SKM-1 treated with dmso at 0.1 percent for 144 hours (cell line): Measurements from ENCODE around the gene TUBB4A.
"Not testable (repeated sequence)": the region's sequence is repeated elsewhere in the genome, so short reads cannot be mapped to it uniquely, and the experiment has no call there.

ENCODE experiments used
- DNase-seq: peaks from one replicate; lab custom pipeline; 2025; ENCODE audit not compliant: unreplicated experiment; lab: John Stamatoyannopoulos, UW

TUBB4A gene

GRCh38 chr19:6527893-6528543 lies 25.9 kb upstream of the TUBB4A start:
- no peak for DNase-seq

DNA sequence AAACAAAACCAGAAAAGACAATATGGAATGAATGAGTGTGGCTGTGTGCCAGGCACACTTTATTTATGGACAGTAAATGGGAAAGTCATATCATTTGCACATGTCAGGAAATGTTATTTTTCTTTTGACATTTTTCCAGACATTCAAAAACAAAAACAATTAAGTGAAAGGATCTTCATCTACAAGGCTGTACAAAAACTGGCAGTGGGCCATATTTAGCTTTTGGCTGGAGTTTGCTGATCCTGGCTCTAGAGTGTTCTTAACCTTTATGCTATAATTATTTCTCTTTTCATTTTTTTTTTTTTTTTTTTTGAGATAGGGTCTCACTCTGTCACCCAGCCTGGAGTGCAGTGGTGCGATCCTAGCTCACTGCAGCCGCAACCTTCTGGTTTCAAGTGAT lies 22.2 kb upstream of the TUBB4A start:
- DNase-seq, result no peak

DNA sequence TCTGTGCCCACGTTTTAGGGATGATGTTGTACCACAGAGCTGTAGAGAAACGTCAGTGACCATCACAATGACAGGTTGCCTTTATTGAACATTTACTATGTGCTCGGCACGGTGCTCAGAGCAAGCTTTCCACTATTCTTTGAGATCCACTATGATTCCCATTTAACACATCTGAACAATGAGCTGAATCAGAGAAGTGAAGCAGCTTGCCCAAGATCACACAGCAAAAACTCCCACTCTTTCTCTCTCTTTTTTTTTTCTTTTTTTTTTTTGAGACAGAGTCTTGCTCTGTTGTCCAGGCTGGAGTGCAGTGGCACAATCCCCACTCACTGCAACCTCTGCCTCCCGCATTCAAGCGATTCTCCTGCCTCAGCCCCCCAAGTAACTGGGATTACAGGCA lies 20.6 kb upstream of the TUBB4A start:
- no peak for DNase-seq

DNA sequence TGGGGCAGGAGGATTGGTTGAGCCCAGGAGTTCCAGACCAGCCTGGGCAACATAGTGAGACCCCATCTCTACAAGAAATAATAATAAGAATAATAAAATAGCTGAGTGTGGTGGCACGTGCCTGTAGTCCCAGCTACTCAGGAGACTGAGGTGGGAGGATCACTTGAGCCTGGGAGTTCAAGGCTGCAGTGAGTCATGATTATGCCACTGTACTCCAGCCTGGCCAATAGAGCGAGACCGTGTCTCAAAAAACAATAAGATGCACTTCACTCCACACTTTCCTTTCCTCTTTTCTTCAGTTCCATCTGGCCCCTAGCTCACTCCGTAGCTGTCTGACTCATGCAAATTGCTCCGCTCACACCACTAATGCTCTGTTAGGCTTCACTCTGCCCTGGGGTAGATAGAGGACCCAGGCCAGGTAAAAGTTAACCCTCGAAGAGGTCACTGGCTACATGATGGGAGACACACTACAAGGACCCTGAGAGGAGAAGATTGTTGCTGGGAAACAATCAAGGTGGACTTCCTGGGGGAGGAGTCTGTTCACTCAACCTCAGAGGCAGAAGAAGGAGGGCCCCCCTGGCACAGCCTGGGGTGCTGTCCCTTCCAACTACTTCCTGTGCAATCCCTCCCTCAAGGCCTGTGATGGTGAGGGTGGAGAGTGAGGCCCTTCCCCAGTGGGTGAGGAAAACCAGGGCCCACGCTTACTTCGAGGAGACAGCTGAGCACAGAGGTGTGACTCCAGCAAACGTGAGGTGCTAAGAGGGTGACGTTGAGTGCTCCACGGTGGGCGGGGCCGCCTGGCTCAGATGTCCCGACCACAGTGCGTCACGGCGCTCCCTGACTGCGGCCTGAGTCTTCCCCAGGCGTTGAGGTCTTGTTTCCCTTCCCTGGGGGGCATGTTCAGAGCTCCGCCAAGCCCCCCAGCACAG lies 19.9 kb upstream of the TUBB4A start:
- DNase-seq, result peak; percentile 39

- DNase-seq, result no peak
These were observed 17.2 kb upstream of the TUBB4A start for GRCh38 chr19:6519289-6519688.

DNA sequence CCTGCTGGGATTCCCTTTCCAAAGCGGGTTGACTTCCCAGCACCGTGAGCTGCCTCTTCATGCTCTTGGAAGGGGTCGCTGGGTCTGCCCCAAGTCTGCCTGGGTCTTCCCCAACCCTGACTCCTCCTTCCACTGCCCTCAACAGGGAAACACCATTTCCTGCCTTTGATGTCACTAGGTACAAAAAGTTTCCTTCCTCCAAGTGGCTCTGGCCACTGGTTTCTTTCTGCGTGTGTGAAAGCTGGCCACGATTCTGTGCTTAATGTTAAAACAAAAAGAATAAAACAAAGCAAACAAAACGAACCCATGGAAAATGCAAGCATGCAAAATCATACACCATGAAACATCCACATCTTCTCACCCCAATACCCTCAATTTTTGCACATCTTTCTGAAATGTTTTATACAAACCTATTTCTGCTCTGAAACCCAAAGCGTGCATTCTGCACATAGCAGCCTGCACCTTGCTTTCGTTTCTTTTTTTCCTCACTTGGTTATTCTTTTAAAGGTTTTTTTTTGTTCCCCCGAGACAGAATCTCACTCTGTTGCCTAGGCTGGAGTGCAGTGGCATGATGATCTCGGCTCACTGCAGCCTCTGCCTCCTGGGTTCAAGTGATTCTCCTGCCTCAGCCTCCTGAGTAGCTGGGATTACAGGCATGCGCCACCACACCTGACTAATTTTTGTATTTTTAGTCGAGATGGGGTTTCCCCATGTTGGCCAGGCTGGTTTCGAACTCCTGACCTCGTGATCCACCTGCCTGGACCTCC lies 16.2 kb upstream of the TUBB4A start:
- peak; percentile 26 for DNase-seq

- DNase-seq, result peak; percentile 89
These were observed 14.7 kb upstream of the TUBB4A start for GRCh38 chr19:6516659-6517291.

- peak; percentile 98 for DNase-seq
These were observed 14.0 kb upstream of the TUBB4A start for GRCh38 chr19:6516018-6516658.

- DNase-seq, result no peak
These were observed 12.9 kb upstream of the TUBB4A start for GRCh38 chr19:6514926-6515544.

DNA sequence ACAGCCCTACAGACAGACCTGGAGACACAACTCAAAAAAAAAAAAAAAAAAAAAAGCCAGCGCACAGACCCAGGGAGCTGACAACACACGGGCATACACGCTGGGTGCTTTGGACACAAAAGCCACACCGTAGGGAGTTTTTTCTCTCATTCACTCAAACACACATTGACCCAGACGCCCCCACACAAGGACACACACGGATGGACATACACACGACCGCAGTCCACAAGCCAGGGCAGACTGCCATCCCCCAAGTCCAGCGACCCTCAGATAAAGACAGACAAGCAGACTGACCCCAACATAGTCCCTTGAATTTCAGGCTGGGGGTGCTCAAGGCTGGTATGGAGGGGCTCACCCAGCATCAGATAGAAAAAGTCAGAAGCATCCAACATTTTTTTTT lies 12.0 kb upstream of the TUBB4A start:
- DNase-seq, result no peak

DNA sequence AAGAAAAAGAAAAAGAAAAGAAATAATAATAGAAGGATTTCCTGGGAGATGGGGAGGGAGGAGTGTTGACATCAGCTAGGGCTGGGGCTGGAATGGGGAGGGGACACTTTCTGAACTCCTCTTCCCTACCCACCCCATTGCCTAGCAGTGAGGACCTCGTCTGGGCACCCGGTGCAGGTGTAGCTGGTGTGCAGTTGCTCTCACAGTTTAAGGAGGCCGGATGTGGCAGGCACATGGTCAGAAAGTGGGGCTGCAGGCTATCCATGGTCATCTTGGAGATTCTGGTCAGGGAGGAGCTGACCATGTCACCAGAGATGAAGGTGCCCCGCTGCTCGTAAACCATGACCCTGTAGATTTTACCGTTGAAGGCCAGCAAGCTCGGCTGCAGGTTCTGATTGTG lies 8.5 kb upstream of the TUBB4A start:
- no peak for DNase-seq

DNA sequence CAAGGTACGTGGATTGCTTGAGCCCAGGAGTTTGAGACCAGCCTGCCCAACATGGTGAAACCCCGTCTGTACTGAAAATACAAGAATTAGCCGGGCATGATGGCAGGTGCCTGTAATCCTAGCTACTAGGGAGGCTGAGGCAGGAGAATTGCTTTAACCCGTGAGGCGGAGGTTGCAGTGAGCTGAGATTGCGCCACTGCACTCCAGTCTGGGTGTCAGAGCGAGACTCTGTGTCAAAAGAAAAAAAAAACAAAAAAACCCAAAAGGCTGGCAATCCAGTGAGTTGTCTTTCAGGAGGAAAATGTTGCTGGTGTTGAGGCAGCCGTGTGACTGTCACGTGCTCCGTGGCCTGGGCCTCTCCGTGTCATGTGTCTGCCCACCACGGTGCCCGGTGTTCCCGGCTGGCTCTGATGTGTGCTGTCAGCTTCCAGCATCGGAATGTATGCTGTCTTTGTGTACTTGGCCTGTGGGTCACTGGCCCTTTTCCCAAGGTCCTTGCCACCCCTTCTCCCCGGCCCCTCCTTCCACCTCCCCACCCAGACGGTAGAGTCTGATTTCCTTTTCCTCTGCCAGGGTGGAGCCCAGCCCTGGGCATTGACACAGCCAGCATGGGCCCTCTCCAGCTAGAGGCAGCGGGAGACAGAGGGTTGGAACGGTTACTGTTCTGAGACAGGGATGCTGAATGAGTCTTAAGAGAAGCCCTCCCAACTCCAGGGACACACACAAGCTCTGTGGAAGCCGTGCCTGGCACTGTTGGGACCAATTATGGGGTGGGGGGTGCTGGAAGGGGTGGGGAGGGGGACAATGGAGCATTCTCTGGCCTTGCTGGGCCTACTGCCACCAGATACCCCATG lies 7.2 kb upstream of the TUBB4A start:
- no peak for DNase-seq

DNA sequence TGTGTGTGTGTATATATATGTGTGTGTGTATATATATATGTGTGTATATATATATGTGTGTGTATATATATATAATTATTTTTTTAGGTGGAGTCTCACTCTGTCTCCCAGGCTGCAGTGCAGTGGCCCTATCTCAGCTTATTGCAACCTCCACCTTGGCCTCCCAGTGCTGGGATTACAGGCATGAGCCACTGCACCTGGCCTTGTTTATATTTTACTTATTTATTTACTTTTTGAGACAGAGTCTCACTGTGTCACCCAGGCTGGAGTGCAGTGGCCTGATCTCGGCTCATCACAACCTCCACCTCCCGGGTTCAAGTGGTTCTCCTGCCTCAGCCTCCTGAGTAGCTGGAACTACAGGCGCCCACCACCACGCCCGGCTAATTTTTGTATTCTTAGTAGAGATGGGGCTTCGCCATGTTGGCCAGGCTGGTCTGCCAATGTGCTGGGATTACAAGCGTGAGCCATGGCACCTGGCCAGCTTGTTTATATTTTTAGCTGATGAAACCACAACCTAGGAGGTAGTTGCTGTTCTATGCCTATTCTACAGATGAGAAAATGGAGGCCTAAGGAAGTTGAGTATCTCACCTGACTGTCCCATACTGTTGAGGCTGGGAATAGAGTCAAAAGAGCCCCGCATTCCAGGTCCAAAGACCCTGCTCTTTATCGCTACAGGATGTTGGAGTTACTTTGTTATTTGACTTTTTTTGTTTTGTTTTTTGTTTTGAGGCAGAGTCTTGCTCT lies 6.1 kb upstream of the TUBB4A start:
- not testable (repeated sequence) for DNase-seq

- DNase-seq, result no peak
These were observed 1.5 kb upstream of the TUBB4A start for GRCh38 chr19:6503407-6504201.

GRCh38 chr19:6500837-6501739 lies 1.0 kb downstream of the TUBB4A start:
- DNase-seq, result no peak

DNA sequence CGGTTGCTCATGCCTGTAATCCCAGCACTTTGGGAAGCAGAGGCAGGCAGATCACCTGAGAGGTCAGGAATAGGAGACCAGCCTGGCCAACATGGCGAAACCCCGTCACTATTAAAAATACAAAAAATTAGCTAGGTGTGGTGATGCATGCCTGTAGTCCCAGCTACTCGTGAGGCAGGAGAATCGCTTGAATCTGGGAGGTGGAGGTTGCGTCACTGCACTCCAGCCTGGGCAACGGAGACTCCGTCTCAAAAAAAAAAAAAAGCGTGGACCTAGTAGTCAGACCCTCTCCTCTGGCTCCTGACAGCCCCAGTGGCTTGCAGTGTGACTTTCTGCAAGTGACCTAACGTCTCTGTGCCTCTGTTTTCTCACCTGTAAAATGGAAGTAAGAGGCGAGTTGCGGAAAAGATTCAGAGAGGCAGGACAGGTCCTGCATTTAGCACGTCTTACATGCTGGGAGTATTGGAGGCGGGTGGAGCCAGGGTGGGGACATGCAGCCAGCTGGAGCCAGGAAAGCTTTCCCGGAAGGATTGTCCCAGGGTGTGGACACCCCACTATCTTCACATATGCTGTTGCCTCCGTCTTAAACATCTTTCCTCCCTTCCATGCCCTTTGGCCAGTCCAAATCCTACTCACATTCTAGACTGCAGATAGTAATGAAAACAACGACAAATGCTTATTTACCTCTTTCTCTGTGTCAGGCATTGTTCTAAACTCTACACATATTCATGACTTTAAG lies 2.9 kb downstream of the TUBB4A start:
- no peak for DNase-seq
